GM19324 (cell line): ENCODE data around the gene TNKS2.
"Not testable (repeated sequence)": the region's sequence is repeated elsewhere in the genome, so short reads cannot be mapped to it uniquely, and the experiment has no call there.

Experiments
- ATAC-seq: cut with Tn5 transposase; IDR thresholded peaks from one replicate; pipeline ENCODE4 v1.9.1; 2021; ENCODE audit warnings: mild to moderate bottlenecking, moderate library complexity; ENCODE audit not compliant: unreplicated experiment, low FRiP score

The TNKS2 gene

DNA sequence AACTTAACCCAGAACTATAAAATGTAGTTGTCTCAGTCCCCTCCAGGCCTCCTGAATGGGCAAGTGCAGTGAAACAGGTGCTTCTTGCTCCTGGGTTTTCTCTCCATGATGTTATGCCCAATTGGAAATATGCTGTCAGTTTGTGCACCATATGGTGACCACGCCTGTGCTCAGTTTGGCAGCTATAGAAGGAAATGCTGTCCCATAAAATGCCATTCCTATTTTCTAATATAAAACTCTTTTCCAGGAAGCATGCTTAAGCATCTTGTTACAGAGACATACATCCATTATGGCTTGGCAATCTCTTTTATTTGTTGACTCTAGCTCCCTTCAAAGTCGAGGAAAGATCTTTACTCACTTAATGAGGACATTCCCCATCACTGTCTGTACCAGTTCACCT, 65.9 kb downstream of the TNKS2 start:
- no peak for ATAC-seq

DNA sequence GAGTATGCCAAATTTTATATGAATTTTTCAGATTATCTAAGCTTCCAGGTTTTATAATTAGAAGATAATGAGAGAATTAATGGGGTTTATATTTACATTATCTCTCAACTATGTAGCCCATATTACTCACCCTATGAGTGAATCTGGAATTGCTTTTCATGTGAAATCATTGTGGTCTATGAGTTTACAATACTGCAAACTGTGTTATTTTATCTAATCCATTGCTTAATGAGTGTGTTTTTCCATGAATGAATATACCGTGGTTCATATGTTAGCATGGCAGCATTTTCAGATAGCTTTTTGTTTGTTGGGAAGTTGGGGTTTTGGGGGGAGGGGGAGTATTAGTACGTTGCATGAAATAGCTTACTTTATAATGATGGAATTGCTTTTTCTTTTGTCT, 66.5 kb downstream of the TNKS2 start:
- no peak for ATAC-seq

DNA sequence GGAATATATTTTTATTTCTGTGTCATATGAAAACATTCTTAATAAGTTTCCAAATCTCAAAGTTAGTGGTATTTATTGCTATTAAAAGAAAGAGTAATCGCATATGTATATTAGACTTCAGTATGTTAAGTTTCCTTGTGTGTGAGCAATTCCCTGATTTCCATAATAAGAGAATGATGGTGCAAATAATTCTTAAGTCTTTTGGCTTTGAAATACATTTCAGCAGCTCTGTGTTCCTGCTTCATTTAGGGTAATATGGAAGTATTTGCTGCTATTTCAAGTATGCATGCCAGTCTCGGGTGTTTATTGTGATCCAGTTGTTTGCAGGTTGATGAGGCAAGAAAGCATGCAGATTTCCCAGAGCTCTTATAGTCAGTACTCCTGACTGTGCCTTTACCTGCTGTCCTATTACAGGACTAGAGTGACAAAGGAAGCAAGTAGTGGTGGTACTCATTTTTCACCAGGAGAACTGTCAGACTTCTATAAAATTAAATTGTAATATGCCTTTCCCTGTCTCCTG, 67.4 kb downstream of the TNKS2 start:
- no peak for ATAC-seq

DNA sequence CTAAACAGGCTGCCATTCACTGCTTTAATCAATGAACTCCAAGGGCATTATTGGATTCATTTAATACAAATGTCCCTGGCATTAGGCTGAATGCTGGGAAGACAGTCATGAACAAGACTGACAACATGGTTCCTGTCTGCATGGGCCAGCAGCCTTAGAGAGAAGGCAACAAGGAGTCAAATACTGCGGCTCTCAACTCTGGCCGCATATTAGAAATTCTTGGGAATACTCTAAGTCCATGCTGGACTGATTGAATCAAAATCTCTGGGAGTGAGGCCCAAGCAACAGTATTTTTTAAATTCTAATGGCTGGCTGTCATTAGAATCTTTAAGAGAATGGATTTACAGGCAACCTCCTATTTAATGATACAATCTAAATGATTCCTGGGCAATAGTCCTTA, 76.9 kb downstream of the TNKS2 start:
- ATAC-seq = no peak

DNA sequence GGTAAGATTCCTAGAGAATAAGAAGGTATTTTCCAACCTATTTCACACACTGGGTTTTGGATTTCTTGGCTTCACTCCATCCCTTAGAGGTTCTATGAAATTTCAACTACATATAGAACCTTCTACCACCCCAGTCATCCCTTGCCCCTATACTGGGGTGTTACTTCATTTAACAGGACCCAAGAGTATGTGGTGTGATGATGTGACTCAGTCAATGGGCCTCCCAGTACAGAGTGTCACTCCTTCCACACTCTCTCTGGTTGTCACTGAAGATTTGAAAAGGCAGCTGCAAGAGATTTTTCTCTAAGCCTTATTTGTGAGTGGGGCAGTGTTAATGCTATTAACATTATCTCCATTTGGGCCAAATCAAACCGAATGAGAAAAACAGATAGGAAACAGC, 77.6 kb downstream of the TNKS2 start:
- no peak for ATAC-seq

DNA sequence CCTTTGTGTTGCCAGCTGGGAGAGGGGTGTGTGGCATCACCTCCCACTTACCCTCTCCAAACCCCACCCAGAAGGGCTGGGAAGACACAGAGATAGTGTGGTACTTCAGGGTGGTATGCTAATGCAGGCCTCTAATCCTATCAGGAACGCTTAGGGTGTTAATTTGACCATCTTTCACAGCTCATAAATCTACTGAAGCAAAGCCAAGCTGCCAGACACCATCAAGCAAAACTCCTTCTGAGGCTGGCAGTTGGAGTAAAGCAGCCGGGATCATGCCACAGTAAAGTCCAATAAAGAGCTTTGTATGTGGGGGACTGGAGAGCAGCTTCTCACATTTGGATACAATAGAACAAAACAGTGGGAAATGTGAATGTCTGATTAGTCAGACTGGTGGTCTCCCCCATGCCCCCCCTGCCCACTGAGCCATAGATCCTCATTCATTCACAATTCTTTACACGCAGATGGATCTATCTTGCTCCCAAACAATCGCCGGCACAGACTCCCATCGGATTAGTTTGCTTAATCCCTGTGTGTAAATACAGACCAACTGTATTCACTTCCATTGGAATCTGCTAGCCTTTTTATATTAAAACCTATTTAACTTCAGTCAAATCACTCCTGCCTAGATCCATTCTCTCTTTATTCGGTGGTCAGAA, 81.4 kb downstream of the TNKS2 start:
- ATAC-seq = no peak

DNA sequence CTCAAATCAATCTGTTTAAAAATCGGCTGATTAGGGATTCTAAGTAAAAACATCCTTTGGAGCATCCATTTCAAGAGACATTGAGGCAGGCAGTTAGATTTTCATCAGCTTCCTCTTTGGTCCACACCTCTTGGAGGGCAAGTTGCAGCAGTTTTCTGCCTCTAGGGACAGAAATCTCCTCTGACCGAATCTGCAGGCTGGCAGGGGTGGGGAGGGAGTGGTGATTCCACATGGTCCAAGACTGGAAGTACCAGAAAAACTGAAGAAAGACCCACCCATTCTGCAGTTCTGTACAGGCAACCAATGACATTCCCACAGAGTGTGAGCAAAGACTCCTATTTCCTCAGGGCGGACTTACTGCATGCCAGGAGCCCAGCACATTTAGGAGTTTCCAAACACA, 82.1 kb downstream of the TNKS2 start:
- no peak for ATAC-seq

DNA sequence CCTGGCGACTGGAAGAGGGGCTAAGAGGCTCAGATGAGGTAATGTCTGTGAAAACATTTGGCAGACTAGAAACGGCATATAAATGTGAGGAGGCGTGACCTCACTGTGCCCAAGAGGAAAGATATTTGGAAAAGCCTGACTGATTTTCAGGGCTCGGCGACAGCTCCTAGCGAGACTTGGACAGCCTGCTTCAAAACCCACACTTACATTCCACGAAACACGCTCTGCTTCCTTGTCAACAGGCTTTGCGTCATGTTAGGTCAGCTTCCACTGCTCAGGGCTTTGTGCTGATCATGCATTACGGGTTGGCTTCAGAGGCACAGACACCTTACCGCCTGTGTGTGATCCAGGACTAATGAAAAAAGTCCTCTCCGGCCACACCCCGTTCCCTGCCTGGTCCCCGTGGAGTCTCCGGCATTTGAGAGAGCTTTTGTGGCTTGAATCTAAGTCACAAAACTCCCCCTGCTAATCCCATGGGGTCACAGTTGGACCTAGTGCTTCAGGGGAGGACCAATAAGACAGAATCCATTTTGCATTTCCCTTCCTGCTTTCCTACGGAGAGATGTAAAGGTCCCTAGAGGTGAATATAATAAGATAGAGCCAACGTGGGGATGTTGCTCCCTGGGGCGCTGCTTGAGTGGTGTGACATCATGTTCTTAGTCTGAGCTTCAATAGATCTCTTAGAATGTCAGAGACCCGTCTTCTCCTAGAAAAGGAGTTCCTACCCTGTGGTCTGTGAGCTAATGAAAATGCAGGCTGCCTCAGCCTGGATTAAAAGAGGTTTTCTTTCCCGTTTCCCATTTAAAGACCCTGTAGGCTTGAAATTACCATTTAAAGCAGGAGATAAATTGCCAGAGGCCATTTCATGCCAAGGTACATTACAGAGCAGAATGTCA, 85.6 kb downstream of the TNKS2 start:
- no peak for ATAC-seq

DNA sequence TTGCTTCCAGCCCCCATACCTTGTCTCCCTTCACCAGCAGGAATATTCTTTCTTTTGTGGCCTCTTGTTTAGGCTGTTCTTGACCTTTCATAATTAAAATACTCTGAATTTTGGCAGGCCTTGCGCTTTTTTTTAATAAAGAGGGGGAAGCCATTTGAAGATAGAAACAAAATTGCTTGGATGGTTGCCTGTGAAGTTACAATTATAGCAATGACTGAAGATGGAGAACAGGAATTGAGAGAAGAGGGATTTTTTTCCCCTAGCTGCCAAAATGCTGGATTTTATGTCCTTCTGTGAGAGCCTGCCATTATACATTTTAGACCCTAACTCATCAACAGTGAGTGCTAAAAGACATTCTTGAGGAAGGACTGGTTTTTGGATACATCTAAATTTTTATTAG, 86.3 kb downstream of the TNKS2 start:
- ATAC-seq = no peak

DNA sequence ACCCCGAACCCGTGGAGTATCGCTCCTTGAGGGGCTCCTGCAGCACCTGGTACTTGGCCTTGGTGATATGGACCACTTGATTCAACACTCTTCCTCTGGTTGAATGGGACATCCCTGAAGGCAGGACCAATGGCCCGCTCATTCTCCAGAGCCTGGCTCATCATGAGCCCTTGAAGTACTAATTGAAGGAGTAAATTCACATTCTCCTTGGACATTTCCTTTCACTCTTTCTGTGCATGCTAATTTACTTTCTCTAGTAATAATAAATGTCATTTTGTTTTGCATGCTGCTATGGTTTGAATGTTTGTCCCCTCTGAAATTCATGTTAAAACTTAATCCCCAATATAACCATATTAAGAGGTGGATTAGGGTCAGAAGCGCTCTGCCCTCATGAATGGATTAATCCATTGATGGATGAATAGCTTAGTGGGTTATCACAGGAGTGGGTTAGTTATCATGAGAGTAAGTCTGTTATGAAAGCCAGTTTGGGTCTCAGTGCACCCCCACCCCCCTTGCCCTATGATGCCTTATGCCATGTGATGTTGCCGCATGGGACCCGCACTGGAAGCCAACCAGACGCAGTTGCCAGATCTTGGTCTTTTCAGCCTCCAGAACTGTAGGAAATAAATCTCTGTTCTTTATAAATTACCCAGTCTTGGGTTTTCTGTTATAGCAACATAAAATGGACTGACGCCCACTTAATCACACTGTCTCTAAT, 87.3 kb downstream of the TNKS2 start:
- ATAC-seq = no peak

DNA sequence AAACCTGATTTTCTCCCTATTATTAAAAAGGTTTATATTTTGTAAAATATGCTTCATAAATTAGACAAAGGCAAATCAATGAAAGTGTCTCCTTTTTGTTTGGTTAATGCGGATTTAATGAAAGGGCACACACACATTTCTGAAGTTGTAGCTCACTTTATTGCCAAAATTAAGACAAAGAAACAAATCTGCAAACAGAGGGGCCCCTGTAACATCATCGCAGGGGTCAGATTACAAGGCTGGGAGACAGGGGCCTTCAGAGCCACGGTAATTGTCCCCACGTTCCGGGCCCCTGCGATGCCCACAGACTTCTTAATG, 88.7 kb downstream of the TNKS2 start:
- ATAC-seq = no peak

DNA sequence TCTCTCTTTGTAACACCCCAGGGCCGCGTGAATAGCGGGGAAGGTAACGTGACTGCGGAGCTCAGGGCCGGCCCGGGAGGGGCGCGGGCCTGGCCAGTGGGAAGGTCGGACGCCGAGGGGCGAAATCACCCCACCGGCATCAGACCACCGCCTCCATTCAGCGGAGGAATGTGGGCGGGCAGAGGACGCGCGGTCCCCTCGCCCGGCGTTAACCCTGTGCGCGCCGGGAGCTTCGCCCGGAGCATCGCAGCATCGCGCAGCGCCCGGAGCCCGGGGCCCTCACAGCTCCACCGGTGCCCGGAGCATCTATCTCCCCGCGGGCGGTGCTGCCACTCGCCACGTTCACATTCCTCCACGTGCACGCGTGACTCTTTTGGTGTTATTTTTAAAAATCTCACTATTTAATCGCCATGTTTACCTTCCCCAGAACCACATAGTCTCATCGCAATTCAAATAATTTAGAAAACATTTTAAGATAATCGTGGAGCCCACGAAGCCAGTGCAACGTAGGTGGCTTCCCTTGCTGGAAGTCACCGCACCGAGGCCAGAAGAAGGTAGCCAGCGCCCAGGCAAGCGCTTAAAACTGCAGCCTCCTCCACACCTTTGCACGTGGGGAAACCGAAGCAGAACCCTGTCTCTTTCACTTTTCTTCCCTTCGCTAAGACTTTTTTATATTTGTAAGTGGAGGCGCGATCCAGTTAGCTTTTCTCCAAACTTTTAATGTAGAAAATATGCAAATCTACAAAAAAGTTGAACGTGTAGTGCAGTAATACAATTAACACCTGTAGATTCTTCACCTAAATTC, 89.2 kb downstream of the TNKS2 start:
- ATAC-seq = no peak

DNA sequence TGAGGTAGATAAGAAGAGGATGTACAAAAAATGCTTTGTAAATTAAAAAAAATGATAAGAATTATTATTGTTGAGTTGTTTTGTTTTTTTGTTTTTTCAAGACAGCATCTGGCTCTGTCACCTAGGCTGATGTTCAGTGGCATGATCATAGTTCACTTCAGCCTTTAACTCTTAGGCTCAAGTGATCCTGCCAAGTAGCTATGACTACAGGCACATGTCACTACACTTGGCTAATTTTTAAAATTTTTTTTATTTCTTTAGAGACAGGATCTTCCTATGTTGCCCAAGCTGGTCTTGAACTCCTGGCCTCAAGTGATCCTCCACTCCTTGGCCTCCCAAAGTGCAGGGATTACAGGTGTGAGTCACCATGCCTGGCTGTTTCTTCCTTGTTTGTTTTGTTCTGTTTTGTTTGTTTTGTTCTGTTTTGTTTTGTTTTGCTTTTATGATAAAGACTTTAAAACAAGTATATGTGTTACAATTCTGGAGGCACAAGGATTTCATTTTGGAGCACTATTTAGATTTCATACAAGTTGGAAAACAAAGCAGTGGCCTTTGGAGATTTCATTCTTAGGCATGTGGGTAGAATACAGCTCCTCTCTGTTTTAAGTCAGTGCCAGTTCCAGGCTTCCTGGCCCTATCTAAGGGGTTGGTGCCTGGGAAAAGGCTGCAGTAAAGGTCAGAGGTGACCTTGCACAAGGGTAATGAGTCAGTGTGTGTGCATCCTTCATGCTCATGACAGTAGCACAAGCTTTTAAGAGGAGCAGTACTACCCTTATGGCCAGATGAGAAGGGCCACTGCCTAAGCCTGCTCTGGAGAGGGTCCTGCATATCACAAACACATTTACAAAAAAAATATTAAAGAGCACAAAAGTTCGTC, 93.1 kb downstream of the TNKS2 start:
- ATAC-seq = no peak

DNA sequence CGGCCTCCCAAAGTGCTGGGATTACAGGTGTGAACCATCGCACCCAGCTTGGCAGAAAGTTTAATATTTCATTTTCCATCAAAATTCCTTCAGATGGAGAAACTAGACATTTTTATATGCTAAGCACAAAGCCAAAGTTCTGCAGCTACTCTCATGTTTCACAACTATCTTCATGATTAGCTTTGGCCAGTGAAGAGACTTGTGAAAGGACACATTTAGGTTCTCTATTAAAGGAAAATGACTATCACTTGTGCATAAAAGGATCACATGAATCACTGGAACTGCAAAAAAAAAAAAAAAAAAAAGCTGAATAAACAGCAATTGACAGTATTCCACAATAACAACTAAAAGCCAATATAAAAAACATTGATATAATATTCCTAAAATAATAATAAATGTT, 94.8 kb downstream of the TNKS2 start:
- ATAC-seq = no peak

DNA sequence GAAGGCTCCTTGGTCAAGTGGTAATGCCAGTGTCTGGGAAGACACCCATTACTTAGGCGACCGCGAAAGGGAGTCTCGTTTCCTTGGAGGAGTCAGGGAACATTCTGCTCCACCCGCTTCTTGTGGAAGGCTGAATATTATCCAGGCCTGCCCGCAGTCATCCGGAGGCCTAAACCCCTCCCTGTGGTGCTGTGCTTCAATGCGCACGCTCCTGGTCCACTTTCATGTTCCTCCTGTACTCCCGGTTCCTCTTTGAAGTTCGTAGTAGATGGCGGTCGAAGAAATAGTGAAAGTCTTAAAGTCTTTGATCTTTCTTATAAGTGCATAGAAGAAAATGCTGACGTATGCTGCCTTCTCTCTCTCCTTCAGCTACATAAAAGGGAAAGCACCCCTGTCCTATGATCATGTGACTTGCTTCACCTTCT, 96.0 kb downstream of the TNKS2 start:
- not testable (repeated sequence) for ATAC-seq

DNA sequence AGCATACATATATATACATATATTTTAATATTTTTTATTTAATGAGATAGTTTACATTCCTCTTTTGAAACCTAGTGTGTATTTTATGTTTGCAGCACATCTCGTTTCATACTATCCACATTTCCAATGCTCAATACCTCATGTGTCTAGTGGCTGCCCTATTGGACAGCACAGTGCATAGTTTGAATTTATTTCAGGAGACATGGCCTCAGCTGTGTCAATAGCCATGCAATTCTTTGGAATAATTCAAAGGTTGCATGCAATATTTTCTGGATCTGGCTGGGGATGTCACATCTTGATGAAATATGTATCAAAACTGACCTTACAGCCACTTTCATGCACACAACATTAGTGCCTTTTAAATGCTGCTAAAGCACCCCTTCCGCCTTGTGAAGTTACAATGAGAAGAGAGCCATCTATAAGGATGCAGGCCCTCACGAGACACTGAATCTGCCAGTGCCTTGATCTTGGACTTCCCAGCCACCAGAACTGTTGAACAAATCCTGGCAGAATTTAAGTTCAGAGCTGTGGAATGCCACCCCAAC, 98.1 kb downstream of the TNKS2 start:
- ATAC-seq = no peak

DNA sequence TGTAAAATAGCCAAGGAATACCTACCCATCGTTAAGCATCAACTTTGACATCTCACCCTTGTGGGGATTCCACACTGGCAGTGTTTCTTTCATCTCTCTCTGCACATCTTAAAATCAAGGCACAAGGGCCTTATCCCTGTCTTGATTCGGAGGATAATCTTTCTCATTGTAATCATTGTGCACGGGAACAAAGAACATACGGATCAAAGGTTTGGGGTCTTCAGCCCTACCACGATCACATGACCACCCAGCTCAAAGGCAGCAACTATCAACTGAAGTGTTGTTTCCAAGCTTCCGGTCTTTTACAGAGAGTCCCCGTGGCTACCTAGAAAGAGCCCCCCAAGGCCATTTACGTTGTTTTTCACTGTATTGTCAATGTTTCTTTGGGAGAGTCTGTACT, 99.2 kb downstream of the TNKS2 start:
- ATAC-seq = no peak

DNA sequence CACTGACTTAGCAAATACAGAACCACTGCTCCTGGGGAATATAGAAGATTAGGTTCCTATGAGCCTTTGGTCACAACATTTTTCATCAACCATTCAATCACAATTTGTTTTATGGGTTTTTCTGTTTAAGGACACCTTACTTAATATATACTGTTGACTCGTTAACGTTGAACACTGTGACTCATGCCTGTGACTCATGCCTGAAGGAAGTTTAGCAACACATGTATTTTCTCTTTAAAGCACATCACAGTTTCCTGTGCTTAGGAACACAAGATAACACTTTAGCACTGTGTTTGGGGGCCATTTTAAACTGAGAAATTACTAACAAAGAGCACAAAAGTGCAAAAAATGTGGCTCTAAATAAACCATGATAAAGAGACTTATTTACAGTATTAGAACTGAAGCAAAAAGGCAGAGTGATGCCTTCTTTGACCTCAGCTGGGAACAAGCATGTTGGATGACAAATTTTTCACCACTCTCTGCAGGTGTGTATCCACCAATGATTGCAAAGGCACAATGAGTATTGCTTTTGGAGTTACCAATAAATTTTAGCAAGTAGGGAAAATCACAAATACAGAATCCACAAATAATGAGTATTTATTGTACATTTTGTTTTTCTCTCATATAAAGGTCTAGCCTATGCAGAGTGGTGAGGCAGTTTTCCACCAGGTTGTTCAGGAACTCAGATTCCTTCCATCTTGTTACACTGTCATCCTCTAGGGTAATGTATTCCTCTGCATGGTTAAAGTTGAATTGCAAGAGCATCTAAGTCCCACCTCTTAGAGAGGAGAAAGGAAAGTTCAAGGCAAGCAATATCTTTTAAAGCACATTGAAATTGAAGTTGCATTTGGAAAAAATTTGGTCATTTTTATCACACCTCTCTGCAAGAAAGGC, 103.8 kb downstream of the TNKS2 start:
- ATAC-seq = no peak
